Liver (tissue), 3 donors: ENCODE results near the gene TRIP13.

ENCODE experiments used
- JUND ChIP-seq, 2 donors: IDR thresholded peaks; 2 replicates each; pipeline ENCODE4 v1.6.1; 2016; ENCODE audit warnings: antibody characterized with exemption in 2 of 2
- TAF1 ChIP-seq: conservative IDR thresholded peaks from 2 replicates; pipeline ENCODE4 v1.6.1; 2016; ENCODE audit warnings: antibody characterized with exemption, mild to moderate bottlenecking
- TF ChIP-seq, protein P1 (sequence below): fragments of 150-350 bp; IDR thresholded peaks from 2 replicates; pipeline ENCODE4 v1.5.1; 2017; ENCODE audit warnings: improper control_type of control experiment, low read depth, low read length; ENCODE audit not compliant: missing input control
- donor health status: healthy.
- donor health status: healthy.

DNA sequence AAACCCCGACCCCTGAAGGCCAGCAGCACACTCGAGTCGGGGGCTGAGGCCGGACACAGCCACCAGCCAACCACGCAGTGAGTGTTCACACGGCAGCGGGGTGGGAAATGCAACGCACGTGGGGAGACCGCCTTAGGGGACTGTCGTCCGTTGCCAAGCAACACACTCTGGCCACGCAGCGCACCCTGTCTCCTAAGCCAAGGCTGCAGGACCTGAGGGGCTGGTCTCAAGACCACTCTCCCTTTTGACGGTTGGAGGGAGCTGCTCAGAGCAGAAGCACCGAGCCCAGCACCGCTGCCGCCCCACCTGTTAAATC is 7.6 kb upstream of the TRIP13 start:
- TF ChIP-seq JUND (IDR thresholded peaks at IDR 0.05): no peak
- TF ChIP-seq, protein P1, sequence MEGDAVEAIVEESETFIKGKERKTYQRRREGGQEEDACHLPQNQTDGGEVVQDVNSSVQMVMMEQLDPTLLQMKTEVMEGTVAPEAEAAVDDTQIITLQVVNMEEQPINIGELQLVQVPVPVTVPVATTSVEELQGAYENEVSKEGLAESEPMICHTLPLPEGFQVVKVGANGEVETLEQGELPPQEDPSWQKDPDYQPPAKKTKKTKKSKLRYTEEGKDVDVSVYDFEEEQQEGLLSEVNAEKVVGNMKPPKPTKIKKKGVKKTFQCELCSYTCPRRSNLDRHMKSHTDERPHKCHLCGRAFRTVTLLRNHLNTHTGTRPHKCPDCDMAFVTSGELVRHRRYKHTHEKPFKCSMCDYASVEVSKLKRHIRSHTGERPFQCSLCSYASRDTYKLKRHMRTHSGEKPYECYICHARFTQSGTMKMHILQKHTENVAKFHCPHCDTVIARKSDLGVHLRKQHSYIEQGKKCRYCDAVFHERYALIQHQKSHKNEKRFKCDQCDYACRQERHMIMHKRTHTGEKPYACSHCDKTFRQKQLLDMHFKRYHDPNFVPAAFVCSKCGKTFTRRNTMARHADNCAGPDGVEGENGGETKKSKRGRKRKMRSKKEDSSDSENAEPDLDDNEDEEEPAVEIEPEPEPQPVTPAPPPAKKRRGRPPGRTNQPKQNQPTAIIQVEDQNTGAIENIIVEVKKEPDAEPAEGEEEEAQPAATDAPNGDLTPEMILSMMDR: no peak
- no peak for TF ChIP-seq TAF1
